BE2C (cell line): ENCODE data around the gene ENOX1.

Experiments used
- DNase-seq: peaks from one replicate; pipeline ENCODE4 v3.0.0-alpha.2; 2020
- H3K27me3 ChIP-seq: fragments of 250-450 bp; sonication (Bioruptor Pico); 2 replicates; pipeline ENCODE4 v1.5.1; 2020; ENCODE audit warnings: mild to moderate bottlenecking
- H3K36me3 ChIP-seq: fragments of 250-450 bp; sonication (Bioruptor Pico); 2 replicates; pipeline ENCODE4 v1.5.1; 2020; ENCODE audit warnings: mild to moderate bottlenecking
- H3K4me1 ChIP-seq: fragments of 250-450 bp; sonication (Bioruptor Pico); 2 replicates; pipeline ENCODE4 v1.5.1; 2020
- H3K4me3 ChIP-seq: 2 replicates; pipeline ENCODE4 v1.5.1; 2011; ENCODE audit warnings: low read depth, low read length
- H3K9me3 ChIP-seq: fragments of 250-450 bp; sonication (Bioruptor Pico); 2 replicates; pipeline ENCODE4 v1.5.1; 2020
- CTCF ChIP-seq: IDR thresholded peaks from 2 replicates; pipeline ENCODE4 v1.5.1; 2012; ENCODE audit warnings: mild to moderate bottlenecking, low read depth, low read length

Gene ENOX1

DNA sequence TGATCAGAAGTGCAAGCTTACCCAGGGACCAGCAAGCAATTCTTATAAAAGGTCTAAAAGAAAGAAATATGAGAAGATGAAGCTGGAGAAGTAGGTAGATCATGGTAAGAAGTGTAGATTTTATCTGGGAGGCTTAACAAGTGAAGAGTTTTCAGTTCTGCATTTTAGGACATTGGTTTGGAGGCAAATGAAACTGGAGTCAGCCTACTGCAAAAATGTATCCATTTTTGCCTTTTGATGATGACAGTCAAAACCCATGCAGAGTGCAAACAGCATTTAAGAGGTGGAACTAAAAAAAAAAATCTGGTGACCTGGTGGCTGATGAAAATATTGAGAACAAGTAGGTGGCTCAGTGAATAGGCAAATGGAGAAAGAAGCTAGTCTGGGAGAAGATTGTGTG is 546.5 kb downstream of the ENOX1 start:
- no peaks in the 10 kb centered on the region for H3K27me3 ChIP-seq
- peaks cover 26% of the 10 kb centered on the region for H3K4me1 ChIP-seq
- TF ChIP-seq CTCF, result no peak
- no peaks in the 10 kb centered on the region for H3K36me3 ChIP-seq
- no peaks in the 10 kb centered on the region for H3K9me3 ChIP-seq
- no peak for DNase-seq
- no peak overlapping the region for H3K4me3 ChIP-seq

GRCh38 chr13:43239275-43239840 is 547.4 kb downstream of the ENOX1 start:
- Histone ChIP-seq H3K4me3 (no peak overlapping the region), H3K36me3 (no peaks in the 10 kb centered on the region), H3K27me3 (no peaks in the 10 kb centered on the region), H3K9me3 (no peaks in the 10 kb centered on the region), H3K4me1 (peaks cover 26% of the 10 kb centered on the region)
- DNase-seq, result peak; percentile 30
- no peak; the same call in 1 of the 2 replicates for TF ChIP-seq CTCF

GRCh38 chr13:43238341-43239083 is 548.3 kb downstream of the ENOX1 start:
- DNase-seq, result peak; percentile 90
- H3K4me3 ChIP-seq, result no peak overlapping the region
- no peaks in the 10 kb centered on the region for H3K27me3 ChIP-seq
- TF ChIP-seq CTCF, result peak; percentile 83
- H3K9me3 ChIP-seq, result no peaks in the 10 kb centered on the region
- H3K4me1 ChIP-seq, result peaks cover 24% of the 10 kb centered on the region
- no peaks in the 10 kb centered on the region for H3K36me3 ChIP-seq

GRCh38 chr13:43237616-43238015 is 549.2 kb downstream of the ENOX1 start:
- Histone ChIP-seq H3K4me1 (peaks cover 24% of the 10 kb centered on the region), H3K9me3 (no peaks in the 10 kb centered on the region), H3K27me3 (no peaks in the 10 kb centered on the region), H3K36me3 (no peaks in the 10 kb centered on the region), H3K4me3 (no peak overlapping the region)
- TF ChIP-seq CTCF, result no peak
- no peak for DNase-seq

- TF ChIP-seq CTCF, result no peak
Observed at GRCh38 chr13:43235028-43235427, 551.7 kb downstream of the ENOX1 start.

DNA sequence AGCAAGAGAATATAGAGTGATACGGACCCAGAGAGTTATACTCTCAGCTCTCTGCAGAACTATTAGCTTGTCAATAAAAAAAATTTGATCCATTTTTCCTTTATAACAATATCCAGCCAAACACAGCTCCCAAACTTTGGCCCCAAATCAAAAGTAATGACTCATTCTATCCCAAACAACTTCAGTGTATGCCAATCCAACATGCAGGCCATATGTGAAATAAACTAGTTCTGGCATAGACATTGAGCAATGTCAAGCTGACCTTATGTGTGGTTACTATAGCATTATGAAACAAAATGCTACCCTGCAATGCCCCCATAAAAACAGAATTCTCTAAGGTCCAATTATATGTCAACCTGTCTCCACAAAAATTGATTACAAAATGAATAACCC is 553.9 kb downstream of the ENOX1 start:
- no peaks in the 10 kb centered on the region; the same call in 1 of the 2 replicates for H3K9me3 ChIP-seq
- peaks cover 6% of the 10 kb centered on the region for H3K4me1 ChIP-seq
- no peaks in the 10 kb centered on the region for H3K27me3 ChIP-seq
- TF ChIP-seq CTCF, result no peak
- no peak overlapping the region for H3K4me3 ChIP-seq
- H3K36me3 ChIP-seq, result no peaks in the 10 kb centered on the region
- DNase-seq, result no peak

More at GRCh38 chr13:43235028-43235427, 551.7 kb downstream of the ENOX1 start:
- no peaks in the 10 kb centered on the region for H3K36me3 ChIP-seq
- no peak overlapping the region for H3K4me3 ChIP-seq
- H3K4me1 ChIP-seq, result peaks cover 22% of the 10 kb centered on the region
- H3K9me3 ChIP-seq, result no peaks in the 10 kb centered on the region
- DNase-seq, result no peak
- H3K27me3 ChIP-seq, result no peaks in the 10 kb centered on the region
